Left ventricle myocardium superior (tissue), 1 donor: ENCODE results near the gene PAQR8. TPM values are rescaled to one million over a fixed set of nuclear protein-coding genes. Genes with fewer than 3 reads are reported as not detected.

Experiments
- ATAC-seq: fragments of 200-7000 bp; cut with Tn5 transposase; one replicate; pipeline ENCODE4 v1.9.1; 2020; ENCODE audit warnings: mild to moderate bottlenecking, moderate library complexity
- DNase-seq: peaks from one replicate; pipeline ENCODE4 v3.0.0-alpha.2; 2020
- intact Hi-C: fragments of 100-400 bp; cut with micrococcal nuclease; formaldehyde crosslinking; loops from one replicate; pipeline ENCODE4 v1.11.0; 2022
- total RNA-seq: library from RNA; stranded (reverse); fragmentation: NEBNext Ultra II Directional; extraction: Animal tissue kit (Norgen Biotek cat#: 25700); gene quantifications from one replicate; pipeline ENCODE4 v1.2.1, GENCODE V29; 2021
- donor health status: DM: no; HTN: yes; CAD: no; lungs with severe emphysema.

Gene PAQR8
- total RNA-seq, 1 donor from 2014 or later: 1.8 TPM

DNA sequence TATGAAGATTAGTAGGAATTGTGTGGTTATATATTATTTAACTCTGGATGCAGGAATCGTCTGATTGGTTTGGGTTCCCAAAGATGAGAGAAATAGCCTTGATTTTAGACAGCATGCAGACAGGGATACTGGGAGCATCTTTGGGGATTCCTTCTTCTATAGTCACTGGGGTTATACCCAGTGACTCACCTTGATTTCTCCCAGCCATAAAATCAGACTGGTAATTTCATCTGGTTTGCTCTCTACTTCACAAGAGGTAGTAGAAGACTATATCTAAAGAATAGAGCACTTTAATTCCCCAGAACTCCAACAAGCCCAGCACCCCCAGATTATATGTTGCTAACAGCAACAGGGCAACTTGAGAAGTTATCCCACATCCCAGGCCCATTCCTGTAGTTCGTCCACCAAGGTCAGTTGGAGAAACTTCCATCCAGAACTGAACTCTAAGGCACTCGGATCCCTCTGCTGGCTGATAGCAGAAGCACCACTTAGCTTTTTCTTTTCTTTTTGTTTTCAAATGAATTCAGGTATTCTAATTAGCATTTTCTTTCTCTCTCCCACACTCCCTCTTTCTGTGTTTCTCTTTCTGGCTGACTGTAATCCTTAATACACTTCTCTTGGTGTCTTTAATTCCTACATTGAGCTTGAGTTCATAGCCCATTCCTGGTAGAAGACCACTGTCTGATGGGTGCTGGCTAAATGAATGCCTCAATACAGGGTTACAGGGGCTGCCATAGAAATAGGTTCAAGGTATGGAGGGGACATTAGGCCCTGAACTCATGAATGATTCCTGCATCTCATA lies 37.8 kb downstream of the PAQR8 start:
- no peak for DNase-seq
- peak; percentile 41 for ATAC-seq
- intact Hi-C loops: loop anchor here (5.0 kb wide), 1 partner anchor 112 kb away; no protein-coding TSS in a partner anchor

- ATAC-seq: no peak
- no peak for DNase-seq
- intact Hi-C loops: loop anchor here (5.0 kb wide), 1 partner anchor 113 kb away; no protein-coding TSS in a partner anchor
Measured at GRCh38 chr6:52400313-52401041, 38.5 kb downstream of the PAQR8 start.

GRCh38 chr6:52403086-52403485 lies 41.1 kb downstream of the PAQR8 start:
- no peak for DNase-seq
- intact Hi-C loops: loop anchor here (5.0 kb wide), 1 partner anchor 116 kb away; no protein-coding TSS in a partner anchor
- ATAC-seq: no peak

- ATAC-seq: peak; percentile 90
- peak; percentile 77 for DNase-seq
- intact Hi-C loops: loop anchor here (5.0 kb wide), 1 partner anchor 116 kb away; no protein-coding TSS in a partner anchor
Measured at GRCh38 chr6:52403627-52404026, 41.7 kb downstream of the PAQR8 start.

DNA sequence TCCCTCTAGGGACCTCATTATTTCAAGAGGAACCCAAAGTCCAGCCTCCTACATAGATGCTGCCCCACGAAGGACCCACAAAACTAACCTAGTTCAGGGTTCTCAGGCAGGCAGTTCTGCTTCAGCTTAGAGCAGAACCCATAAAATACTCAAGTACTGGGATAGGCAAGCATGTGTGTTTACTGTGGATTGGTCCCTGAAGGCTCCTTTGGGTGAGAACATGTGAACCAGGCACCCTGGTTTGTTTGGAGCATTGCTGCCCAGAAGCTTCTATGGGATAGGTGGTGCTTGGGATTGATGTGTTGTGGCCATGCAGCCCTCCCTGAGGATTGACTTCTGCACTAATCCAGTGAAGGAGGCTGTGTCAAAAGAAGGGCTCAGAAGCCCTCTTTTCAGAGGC lies 43.3 kb downstream of the PAQR8 start:
- ATAC-seq (no peak), DNase-seq (no peak)
- intact Hi-C loops: no loop called here

- DNase-seq (no peak), ATAC-seq (peak; percentile 40)
- intact Hi-C loops: no loop called here
Measured at GRCh38 chr6:52407467-52407866, 45.5 kb downstream of the PAQR8 start.

DNA sequence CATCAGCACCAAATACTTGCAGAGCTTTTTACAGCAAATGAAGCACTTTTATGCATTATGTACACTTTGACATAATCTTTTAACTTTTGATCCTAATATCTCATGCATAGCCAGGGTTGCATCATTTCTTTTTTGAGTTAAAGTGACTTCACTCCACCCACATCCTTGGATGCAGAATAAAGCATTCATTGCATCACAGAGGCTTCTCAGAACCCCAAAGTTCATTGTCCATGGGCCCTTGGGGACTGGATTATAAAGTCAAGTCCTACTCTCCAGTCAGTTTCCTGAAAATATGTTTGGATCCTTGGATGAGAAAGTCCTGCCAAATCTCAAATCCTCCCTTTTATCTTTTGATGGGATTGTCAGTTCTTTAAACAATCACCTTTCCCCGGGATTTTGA lies 47.5 kb downstream of the PAQR8 start:
- peak; percentile 41 for ATAC-seq
- DNase-seq: no peak
- intact Hi-C loops: no loop called here

DNA sequence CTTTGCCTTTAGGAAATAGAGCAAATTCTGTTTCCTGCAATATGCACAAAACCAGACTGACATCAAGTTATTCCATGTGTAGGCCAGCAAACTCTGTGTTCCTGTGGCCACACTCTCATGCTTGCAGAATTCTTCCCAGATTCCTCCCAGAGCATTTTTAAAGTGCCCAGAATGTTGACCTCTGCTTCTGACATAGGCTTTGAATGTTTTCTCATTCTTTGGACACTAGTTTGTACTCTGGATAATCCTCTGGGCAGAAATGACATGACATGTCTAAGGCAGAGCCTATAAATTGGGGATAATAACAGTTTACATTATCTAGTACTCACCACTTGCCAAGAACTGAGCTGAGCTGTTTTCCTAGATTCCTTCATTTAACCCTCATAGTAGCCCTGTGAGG lies 49.0 kb downstream of the PAQR8 start:
- ATAC-seq: no peak
- intact Hi-C loops: no loop called here

DNA sequence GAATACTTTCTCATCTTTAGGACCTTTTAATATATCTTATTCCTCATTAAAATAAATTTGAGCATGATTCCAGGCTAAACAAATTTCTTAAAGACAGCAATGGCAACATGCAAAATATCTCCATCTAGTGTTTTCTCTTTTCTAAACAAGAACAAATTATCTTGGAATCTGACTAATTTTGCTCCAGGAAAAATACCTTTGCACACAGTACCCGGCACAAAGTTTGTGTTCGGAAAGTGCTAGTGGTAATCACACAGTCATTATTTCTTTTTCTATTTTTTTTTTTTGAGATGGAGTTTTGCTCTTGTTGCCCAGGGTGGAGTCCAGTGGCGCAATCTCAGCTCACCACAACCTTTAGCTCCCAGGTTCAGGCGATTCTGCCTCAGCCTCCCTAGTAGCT lies 50.0 kb downstream of the PAQR8 start:
- intact Hi-C loops: no loop called here
- ATAC-seq: no peak
- no peak for DNase-seq

More for the DNA sequence above, 49.0 kb downstream of the PAQR8 start:
- no peak for DNase-seq

- intact Hi-C loops: loop anchor here (5.0 kb wide), 2 partner anchors 87 to 182 kb away; no protein-coding TSS in a partner anchor
- ATAC-seq: no peak
- DNase-seq: no peak
Measured at GRCh38 chr6:52415333-52415732, 53.4 kb downstream of the PAQR8 start.

- DNase-seq: no peak
- ATAC-seq: no peak
- intact Hi-C loops: loop anchor here (2.0 to 5.0 kb wide), 3 partner anchors 86 to 247 kb away; no protein-coding TSS in a partner anchor
Measured at GRCh38 chr6:52415917-52416628, 54.1 kb downstream of the PAQR8 start.

- intact Hi-C loops: loop anchor here (2.0 to 5.0 kb wide), 3 partner anchors 86 to 246 kb away; no protein-coding TSS in a partner anchor
- peak; percentile 40 for ATAC-seq
- no peak for DNase-seq
Measured at GRCh38 chr6:52416629-52417151, 54.7 kb downstream of the PAQR8 start.

DNA sequence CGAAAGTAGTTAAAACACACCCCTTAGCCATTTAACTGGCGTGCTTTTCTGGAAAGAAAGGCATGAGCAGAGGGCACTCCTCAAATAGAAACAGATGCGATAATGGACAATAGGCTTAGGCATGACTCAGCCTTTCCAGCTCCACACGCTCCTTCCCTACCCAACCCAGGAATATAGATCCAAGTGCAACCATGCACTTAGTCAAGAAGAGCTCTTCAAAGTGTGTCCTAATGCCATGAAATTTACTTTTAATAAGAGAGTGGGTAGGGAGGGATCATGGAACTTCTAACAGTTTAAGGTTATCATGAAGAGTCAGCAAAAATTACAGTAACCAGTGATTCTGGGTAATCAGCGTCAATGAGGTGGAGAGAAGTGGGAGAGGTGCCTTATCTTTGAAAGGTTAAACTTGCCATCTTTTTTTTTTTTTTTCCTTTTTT lies 55.7 kb downstream of the PAQR8 start:
- ATAC-seq (peak; percentile 72), DNase-seq (no peak)
- intact Hi-C loops: loop anchor here (2.0 to 5.0 kb wide), 3 partner anchors 85 to 245 kb away; no protein-coding TSS in a partner anchor

GRCh38 chr6:52418606-52419005 lies 56.7 kb downstream of the PAQR8 start:
- intact Hi-C loops: loop anchor here (5.0 kb wide), 2 partner anchors 84 to 179 kb away; no protein-coding TSS in a partner anchor
- DNase-seq (no peak), ATAC-seq (no peak)

GRCh38 chr6:52419809-52420667 lies 58.1 kb downstream of the PAQR8 start, which contains the start of gene EFHC1:
Gene EFHC1 (plus strand): TSS chr6:52420342. CDS start chr6:52420411, 69 bp downstream.
- intact Hi-C loops: loop anchor here (5.0 kb wide), 3 partner anchors 72 to 177 kb away; no protein-coding TSS in a partner anchor
- DNase-seq (peak; percentile 100), ATAC-seq (peak; percentile 96)

GRCh38 chr6:52420668-52421358 lies 58.9 kb downstream of the PAQR8 start:
- DNase-seq (no peak), ATAC-seq (peak; percentile 1)
- intact Hi-C loops: loop anchor here (5.0 kb wide), 1 partner anchor 71 kb away; no protein-coding TSS in a partner anchor

DNA sequence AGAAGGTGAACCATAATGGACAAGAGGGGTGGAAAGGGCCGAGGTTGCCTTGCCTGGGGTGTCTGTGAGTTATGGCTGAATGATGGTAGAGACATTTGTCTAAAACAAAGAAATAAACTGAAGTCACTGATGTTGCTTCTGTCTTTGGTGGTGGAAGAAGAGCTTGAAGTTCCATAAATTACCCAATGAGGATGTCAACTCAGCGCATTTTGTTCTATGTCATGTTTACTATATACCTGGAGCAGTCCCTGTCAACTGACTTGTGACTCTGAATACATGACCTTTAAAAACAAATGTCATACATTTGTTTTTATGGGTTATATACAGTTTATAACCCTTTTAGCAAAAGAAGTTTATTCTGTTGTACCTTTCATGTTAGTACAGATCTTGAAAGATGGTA lies 60.2 kb downstream of the PAQR8 start:
- no peak for DNase-seq
- ATAC-seq: no peak

More for the DNA sequence above, 60.2 kb downstream of the PAQR8 start:
- intact Hi-C loops: loop anchor here (5.0 kb wide), 1 partner anchor 70 kb away; no protein-coding TSS in a partner anchor
